ENCODE data around the gene DLK2. TPM values are rescaled to one million over a fixed set of nuclear protein-coding genes. Genes with fewer than 3 reads are reported as not detected.
A peak's percentile ranks its signal among the peaks of the same experiment; 100 is the strongest.

The DLK2 gene, protein sequence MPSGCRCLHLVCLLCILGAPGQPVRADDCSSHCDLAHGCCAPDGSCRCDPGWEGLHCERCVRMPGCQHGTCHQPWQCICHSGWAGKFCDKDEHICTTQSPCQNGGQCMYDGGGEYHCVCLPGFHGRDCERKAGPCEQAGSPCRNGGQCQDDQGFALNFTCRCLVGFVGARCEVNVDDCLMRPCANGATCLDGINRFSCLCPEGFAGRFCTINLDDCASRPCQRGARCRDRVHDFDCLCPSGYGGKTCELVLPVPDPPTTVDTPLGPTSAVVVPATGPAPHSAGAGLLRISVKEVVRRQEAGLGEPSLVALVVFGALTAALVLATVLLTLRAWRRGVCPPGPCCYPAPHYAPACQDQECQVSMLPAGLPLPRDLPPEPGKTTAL
- total RNA-seq: 3.9 TPM

GRCh38 chr6:43455531-43456428 lies at the start of gene DLK2:
DLK2 (minus strand) TSS chr6:43455548; CDS start chr6:43454825, 723 bp downstream.
- Histone ChIP-seq H3K9me3 (no peaks in the 10 kb centered on the region), H3K27ac (peak within 1 kb of the TSS; percentile 49), H3K27me3 (no peaks in the 10 kb centered on the region), H3K36me3 (peaks cover 0 to 7% of the 10 kb centered on the region in 2 donors), H3K4me1 (peaks cover 18% of the 10 kb centered on the region), H3K4me3 (peak within 1 kb of the TSS; percentile 52 to 55)
- TF ChIP-seq POLR2AphosphoS5 (IDR thresholded peaks at IDR 0.05; ENCODE audit: insufficient read depth in 1 of 2, low read depth in 1 of 2) (peak in 1 of 2 donors; percentile 10), CTCF (IDR thresholded peaks at IDR 0.05) (no peak)
- intact Hi-C loops (cut with DNase I): no loop called here
- DNase-seq (ENCODE audit: extremely low spot score in 2 of 2): no peak

GRCh38 chr6:43503443-43503842 lies 48.1 kb upstream of the DLK2 start:
- Histone ChIP-seq H3K27me3 (no peaks in the 10 kb centered on the region), H3K4me3 (no peak overlapping the region), H3K4me1 (peaks cover 5% of the 10 kb centered on the region), H3K36me3 (peaks cover 0 to 58% of the 10 kb centered on the region in 2 donors), H3K9me3 (no peaks in the 10 kb centered on the region), H3K27ac (no peak overlapping the region)
- intact Hi-C loops (cut with DNase I): loop anchor here (10.0 kb wide), 1 partner anchor 139 kb away; the partner anchor contains the start of gene ZNF318
- no peak for DNase-seq (ENCODE audit: extremely low spot score in 2 of 2)
- TF ChIP-seq CTCF (IDR thresholded peaks at IDR 0.05): no peak
- no peak for TF ChIP-seq POLR2AphosphoS5 (IDR thresholded peaks at IDR 0.05; ENCODE audit: insufficient read depth in 1 of 2, low read depth in 1 of 2)
- no peak for TF ChIP-seq POLR2A (IDR thresholded peaks at IDR 0.05)

DNA sequence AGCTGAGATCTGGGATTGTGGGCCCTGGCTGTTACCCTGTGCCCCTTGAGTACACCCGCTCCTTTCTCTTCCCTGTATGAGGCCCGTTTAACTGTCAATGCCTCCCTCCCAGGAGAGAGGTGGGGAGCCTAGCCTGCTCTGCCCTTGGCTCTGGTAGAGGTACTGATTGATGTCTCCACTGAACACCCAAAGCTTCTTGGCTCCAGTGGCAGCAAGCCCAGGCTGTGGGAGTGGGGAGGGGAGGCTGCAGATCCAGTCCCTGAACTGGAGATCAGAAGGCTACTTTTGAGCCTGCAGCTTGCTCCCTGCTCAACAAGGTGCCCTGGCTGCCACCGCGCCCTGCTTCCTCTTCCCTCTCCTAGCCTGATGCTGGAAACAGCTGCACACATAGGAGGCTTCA lies 47.3 kb upstream of the DLK2 start:
- DNase-seq (ENCODE audit: extremely low spot score in 2 of 2): no peak
- Histone ChIP-seq H3K4me1 (peaks cover 5% of the 10 kb centered on the region), H3K9me3 (no peaks in the 10 kb centered on the region), H3K27me3 (no peaks in the 10 kb centered on the region), H3K27ac (no peak overlapping the region), H3K4me3 (no peak overlapping the region), H3K36me3 (peaks cover 0 to 63% of the 10 kb centered on the region in 2 donors)
- no peak for TF ChIP-seq CTCF (IDR thresholded peaks at IDR 0.05)
- TF ChIP-seq POLR2A (IDR thresholded peaks at IDR 0.05): no peak
- TF ChIP-seq POLR2AphosphoS5 (IDR thresholded peaks at IDR 0.05; ENCODE audit: insufficient read depth in 1 of 2, low read depth in 1 of 2): no peak
- intact Hi-C loops (cut with DNase I): loop anchor here (10.0 kb wide), 1 partner anchor 138 kb away; the partner anchor contains the start of gene ZNF318

DNA sequence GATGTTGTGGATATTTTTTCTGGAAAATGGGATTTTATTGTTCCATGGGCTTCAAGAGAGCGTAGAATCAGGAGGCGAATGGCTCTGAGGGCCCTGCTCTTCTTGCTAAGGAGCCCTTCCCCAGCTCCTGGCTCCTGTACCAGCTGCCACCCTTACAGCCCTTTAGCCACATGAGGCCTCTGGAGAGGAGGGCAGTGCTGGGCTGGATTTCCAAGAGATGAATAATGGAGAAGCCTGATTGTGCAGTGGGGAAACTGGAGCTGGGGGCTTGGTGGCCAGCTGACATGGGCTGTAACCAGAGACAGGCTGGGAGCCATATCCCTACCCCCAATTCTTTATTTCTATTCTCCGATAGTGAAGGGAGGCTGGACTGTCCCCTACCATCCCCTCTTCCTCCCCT lies 45.6 kb upstream of the DLK2 start:
- H3K27me3 ChIP-seq: no peaks in the 10 kb centered on the region
- H3K4me3 ChIP-seq: no peak overlapping the region
- TF ChIP-seq POLR2A (IDR thresholded peaks at IDR 0.05): no peak
- no peak for TF ChIP-seq CTCF (IDR thresholded peaks at IDR 0.05)
- no peak for TF ChIP-seq POLR2AphosphoS5 (IDR thresholded peaks at IDR 0.05; ENCODE audit: insufficient read depth in 1 of 2, low read depth in 1 of 2)
- no peaks in the 10 kb centered on the region for H3K9me3 ChIP-seq
- intact Hi-C loops (cut with DNase I): loop anchor here (10.0 kb wide), 1 partner anchor 136 kb away; the partner anchor contains the start of gene ZNF318
- no peak for DNase-seq (ENCODE audit: extremely low spot score in 2 of 2)
- no peak overlapping the region for H3K27ac ChIP-seq
- peaks cover 13% of the 10 kb centered on the region for H3K4me1 ChIP-seq
- H3K36me3 ChIP-seq: peaks cover 0 to 64% of the 10 kb centered on the region in 2 donors

Data from vagina (tissue), 2 donors.